M059J (cell line): ENCODE results near the gene HS3ST3A1. TPM values are rescaled to one million over a fixed set of nuclear protein-coding genes. Genes with fewer than 3 reads are reported as not detected.
A peak's percentile ranks its signal among the peaks of the same experiment; 100 is the strongest.
"Not testable (repeated sequence)": the region's sequence is repeated elsewhere in the genome, so short reads cannot be mapped to it uniquely, and the experiment has no call there.

Experiments used
- DNase-seq: peaks from one replicate; pipeline ENCODE4 v3.0.0-alpha.2; 2012; ENCODE audit warnings: low read depth
- total RNA-seq: library from RNA; depleted of rRNA; stranded (reverse); fragments of >200 nt; shearing (Covaris generic); gene quantifications from 2 replicates; pipeline ENCODE4 v1.2.3, GENCODE V29; 2014

The HS3ST3A1 gene
- total RNA-seq, 1 experiment from 2014 or later = 1.8 TPM

DNA sequence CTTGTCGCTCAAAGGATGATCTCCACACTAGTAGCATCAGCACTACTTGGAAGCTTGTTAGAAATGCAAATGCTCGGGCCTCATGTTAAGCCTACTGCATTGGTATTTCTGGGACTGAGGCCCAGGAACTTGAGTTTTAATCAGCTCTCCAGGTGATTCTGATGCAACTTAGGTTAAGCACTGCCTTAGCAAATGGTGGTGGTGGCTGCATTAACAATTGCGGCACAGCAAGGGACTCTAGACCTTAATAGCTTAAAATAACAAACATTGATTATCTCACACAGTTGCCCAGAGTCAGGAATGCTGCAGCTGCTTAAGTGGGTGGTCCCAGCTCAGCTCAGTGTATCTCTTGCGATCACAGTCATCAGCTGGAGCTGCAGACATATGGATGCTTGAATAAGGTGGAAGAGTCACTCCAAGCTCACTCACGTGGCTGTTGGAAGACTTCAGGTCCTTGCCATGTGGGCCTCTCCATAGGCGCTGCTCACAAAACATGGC lies 25.8 kb downstream of the HS3ST3A1 start:
- DNase-seq = no peak

DNA sequence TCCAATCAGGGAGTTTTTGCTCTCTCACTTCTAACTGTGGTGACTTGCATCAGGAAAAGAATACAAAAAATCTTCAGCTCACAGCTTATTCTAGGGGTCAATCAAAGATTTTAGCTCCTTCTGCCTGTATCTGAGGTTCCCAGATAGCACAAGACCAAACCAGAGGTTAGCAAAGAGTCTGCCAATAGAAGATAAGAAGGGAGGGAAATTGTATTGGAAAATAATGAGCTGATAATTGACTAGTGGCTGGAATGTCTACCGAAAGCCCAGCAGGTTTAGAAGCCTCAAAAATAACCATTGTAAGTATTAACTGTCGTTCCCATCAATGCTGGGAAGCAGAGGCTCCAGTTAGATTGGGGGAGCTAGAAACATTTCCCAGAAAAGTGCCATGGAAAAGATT lies 26.3 kb downstream of the HS3ST3A1 start:
- DNase-seq = no peak

DNA sequence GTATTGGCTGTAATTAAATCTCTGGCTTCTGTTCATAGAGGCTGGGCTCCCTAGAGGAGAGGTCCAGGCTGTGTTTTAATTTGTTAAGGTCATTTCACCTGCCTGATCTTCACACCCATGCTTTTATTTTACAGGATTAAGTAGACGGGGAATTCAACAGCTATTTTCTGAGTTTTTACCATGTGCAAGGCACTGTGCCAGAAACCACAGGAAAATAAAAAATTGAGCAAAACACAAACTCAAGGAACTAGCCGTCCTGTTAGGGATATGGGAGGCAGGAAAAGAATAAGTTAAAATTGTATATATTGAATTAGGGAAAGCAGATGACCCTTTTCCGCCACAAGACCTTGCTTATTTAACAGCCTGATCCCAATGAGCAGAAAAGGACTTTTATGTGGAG lies 29.1 kb downstream of the HS3ST3A1 start:
- no peak for DNase-seq

DNA sequence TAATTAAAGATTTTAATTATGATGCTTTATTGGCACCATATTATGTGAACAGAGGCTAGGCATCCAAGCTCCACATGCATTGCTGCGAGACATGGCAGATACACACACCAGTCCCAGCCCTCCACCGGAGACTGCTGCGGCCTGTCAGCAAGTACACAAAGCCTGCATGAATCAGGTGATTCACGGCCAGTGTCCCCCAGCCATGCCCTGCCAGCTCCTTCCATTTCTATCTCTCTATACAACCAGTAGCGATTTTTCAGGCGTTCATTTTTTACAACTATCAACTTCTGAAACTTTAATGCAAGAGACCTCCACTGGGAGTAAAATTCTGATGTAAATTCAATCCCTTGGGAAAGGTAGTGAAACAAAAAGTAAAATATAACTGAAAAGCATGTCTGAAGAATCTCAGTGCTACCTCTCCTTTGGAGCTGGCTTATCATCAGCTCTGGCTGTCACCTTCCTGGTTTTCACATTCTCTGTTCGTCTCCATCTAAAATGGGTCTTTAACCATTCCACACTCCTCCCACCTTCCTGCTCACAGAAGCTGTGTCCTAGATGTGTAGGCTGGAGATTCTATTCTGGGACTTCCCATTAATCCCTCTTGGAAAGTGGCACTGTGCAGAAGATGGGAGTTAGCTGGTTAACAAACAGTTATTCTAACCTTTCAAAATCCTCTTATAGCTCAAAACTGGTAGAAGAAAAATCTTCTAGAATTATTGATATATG lies 32.2 kb downstream of the HS3ST3A1 start:
- peak; percentile 61 for DNase-seq

DNA sequence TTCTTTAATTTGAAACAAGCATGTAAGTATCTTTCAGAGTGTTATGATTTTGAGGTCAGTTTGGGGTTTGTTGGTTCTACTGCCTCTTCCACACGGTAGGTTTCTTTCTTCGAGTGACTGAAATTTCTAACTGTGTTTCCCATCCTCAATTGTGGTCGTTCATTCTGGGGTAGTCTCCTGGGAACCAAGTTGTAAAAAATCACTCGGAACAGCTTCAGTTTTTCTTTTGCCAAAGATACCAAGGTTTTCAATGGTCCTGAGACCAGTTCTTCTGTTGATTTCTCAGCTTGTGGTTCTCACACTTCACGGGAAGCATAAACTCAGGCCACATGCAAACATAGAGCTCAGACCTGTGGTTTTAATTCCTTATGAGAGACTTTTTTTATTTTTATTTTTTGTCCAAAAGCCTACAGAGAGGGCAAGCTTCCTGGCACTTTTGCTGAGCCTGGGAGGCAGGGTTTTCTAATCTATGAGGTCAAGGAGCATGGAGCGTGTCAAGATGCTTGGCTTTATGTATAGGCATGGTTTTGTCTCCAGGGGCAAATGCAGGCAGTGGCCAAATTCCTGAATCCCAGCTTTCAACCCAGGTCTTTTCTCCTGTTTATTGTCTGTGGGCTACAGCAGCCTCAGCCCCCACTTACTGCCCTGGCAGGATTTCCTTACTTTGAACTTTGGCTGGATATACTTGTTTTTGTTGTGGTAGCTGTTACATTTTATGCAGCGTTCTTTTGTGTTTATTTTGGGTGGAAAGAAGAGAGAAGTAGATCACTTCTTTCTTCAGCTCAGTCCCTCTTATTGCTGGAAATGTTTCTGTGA lies 32.9 kb downstream of the HS3ST3A1 start:
- DNase-seq = no peak

DNA sequence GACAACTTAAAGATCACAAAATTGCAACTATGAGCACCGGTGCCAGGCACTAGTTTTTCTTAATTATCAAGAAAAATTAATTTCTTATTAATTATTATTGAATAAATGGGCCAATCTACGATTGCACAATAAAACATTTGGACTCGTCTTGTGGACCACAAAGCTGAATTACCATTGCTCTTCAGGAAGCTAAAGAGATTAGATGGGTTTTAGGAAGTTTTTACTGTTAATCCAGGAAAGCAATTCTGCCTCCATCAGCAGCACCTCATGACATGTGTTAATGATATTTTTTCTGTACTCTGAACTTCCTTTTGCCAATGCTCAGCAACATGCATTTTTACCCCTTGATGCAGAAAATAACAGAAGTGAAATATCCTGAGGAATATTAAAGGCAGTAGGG lies 37.9 kb downstream of the HS3ST3A1 start:
- DNase-seq = no peak

DNA sequence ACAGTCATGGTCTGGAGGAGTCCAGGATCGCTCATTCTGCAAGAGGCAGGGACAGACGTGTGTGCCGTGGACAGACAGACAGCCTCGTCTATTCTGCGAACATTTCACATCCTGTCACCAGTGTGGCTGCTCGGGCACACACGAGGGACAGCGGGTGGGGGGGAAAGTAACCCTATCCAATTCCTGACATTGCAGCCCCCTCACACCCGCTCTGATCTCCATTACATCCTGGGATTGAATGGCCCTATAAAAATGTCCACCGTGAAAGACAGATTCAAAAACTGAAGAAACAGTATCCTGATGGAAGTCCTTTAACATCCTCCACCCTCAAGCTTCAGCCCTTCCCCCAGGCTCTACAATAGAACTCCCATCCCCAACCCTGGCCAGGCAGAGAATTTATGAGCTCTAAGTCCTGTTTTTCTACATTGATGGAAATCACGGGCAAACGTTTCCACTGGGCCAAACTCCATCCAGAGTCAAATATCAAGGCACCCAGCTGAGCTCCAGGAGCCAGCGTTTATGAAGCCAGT lies 39.4 kb downstream of the HS3ST3A1 start:
- peak; percentile 54 for DNase-seq

DNA sequence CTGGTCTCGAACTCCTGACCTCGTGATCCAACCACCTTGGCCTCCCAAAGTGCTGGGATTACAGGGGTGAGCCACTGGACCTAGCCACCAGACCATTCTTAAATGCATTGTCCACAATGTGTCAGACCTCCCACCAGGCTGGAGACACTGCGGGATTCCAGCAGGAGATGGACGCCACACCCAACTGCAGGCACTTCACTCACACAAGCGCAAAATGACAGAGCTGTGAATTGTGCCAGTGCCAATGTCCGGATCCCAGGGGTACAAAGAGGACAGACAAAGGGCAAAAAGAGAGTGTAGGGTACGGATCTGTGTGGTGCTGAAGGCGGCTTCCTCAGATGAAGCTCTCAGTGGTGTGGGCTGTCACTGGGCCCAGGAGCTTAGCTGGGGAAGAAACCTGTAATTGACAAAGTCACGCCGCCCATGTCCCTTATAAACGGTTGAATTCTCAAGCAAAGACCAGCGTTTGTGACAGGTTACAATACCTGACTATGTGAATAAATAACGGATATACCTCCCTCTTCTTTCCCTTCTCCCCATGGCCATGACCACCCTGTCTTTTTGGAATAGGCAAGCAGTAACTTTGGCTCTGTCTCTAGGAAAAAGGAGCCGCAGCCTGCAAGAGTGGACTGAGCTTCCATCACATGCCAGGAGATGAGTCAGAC lies 40.0 kb downstream of the HS3ST3A1 start:
- DNase-seq = peak; percentile 94

DNA sequence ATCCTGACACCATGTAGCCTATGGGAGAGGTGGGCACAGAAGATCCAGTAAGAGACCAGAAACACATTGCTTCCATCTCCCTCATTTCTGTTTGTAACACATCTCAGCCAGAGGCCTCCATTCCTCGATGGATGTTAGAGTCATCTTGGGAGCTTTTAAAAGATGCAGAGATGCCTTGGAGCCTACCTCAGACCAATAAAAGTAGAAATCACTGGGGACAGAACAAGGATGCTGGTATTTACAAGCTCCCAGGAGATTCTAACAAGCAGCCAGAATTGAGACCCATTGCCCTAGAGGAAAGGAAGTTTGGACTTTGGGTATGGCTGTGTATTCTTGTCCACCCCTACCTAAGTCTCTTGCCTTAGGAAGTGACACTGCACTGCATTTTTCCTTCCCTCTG lies 40.8 kb downstream of the HS3ST3A1 start:
- DNase-seq = no peak

DNA sequence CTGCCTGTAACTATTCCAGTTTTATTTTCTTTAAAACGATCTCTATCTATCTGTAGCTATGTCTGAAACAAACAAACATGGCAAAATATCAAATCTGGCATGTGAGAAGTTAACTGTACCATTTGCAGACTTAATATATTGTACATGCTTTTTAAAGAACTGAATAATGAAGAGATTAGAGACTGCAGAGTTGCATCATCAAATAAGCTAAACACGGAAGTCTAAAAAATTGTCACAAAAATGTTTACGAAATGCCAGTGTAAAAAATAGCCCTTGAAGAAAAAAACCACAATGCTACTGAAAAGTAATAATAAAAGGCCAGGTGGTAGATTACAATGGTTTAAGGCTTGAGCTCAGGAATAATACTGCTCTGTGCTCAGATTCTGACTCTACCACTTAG lies 43.1 kb downstream of the HS3ST3A1 start:
- no peak for DNase-seq

DNA sequence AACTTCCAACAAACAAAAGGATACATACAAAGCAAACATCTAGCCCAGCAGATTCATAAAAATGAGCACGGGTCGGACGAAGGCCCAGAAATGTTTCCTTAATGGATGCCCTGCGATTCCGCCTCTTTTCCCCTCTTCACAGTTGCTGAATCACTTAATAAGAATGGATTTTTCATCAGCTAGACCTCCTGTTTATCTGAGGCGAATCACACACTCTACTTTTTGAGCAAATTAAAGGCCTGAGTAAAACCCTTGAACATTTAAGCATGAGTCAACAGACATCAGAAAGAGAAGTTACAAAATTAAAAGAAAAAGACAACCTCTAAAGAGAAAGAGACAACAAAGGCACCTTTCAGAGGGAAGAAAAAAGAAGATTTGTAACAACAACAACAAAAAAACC lies 44.7 kb downstream of the HS3ST3A1 start:
- DNase-seq = peak; percentile 77

DNA sequence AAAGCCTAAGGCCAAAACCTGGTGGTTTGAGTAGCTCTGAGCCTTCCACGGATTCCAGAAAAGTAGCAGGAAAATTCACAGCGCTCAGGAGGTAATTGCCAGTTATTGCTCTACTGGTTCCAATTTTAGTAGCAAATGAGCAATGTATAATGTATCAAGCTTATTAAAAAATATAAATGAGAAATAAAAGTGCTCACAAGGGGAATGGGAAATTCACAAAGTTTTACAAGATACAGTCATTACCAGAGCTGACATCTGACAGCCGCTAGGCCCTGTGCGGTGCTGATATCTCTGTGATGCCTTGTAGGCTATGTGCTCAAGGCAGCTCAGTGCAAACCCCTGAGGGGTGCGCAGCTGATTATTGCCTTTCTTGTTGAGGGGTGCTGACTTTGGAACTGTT lies 47.5 kb downstream of the HS3ST3A1 start:
- no peak for DNase-seq

DNA sequence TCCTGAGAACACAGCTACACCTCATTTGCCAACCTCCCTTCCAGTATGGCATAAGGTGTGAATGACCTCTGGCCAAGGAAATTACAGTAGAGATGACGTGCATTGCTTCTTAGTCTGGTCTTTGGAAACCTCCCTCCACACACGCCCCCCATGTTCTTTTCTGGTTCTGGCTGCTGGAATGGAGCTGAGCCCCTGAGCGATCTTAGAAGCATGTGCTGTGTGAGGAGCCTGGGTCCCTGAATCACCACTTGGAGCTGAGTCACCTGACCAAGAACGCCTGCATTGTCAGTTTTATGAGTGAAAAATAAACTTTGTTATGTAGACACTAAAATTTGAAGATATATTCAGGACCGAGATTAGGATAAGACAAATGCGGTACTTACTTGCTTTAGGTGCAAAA lies 51.4 kb downstream of the HS3ST3A1 start:
- DNase-seq = peak; percentile 33

DNA sequence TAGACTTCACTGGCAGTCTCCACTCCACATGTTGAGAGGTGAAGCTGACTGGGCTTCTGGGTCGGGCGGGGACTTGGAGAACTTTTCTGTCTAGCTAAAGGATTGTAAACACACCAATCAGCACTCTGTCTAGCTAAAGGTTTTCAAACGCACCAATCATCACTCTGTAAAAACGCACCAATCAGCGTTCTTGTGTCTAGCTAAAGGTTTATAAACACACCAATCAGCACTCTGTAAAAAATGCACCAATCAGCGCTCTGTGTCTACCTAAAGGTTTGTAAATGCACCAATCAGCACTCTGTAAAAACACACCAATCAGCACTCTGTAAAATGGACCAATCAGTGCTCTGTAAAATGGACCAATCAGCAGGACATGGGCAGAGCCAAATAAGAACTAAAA lies 53.2 kb downstream of the HS3ST3A1 start:
- DNase-seq = not testable (repeated sequence)

DNA sequence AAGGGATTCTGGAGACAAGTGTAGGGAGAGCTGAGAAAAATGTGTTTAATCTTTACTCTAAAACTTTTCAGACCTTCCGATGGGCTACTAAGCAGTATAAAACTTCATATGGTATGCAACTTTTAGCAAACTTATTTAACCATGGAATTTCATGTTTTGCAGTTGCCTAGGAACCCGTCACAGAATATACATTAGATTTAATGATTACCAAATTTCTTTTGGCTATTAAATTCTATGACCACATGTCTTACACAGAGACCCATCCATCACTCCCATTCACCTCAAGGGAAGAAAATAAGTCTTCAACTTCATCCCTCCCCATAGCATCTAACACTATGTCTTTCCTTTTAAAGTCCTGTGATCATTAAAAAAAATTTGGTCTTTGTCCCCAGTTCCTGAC lies 54.9 kb downstream of the HS3ST3A1 start:
- DNase-seq = no peak

DNA sequence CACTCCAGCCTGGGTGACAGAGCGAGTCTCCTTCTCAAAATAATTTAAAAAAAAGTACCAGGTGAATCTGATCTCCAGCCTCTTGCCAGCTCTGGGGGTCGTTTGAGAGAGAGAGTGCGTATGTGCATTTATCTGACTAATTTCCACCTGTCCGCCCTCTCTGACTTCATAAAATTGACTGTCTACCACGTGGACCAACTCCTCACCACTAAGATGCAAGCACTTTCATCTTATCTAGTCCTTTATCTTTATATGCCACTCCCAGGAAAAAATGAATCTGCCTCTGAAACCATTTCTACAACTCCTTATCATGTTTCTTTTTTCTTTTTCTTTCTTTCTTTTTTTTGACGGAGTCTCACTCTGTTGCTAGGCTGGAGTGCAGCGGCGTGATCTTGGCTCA lies 55.8 kb downstream of the HS3ST3A1 start:
- DNase-seq = no peak

DNA sequence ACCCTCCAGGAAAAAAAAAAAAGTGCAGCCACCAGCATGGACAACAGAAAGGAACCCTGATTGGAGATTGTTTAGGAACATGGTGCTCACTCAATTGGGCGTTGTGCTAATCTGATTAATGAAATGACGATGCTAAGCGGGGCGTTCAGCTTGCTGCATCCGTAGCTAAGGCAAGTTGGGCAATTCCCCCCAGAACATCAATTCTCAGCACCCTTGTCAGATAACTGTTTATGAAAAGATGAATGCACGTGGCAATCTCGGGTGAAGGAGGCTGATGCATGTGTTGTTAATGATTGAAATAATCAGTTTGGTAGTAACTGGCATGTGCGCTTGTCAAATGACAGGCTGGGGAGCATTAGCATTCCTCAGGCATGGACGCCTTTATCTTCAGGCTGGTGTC lies 57.0 kb downstream of the HS3ST3A1 start:
- DNase-seq = no peak

DNA sequence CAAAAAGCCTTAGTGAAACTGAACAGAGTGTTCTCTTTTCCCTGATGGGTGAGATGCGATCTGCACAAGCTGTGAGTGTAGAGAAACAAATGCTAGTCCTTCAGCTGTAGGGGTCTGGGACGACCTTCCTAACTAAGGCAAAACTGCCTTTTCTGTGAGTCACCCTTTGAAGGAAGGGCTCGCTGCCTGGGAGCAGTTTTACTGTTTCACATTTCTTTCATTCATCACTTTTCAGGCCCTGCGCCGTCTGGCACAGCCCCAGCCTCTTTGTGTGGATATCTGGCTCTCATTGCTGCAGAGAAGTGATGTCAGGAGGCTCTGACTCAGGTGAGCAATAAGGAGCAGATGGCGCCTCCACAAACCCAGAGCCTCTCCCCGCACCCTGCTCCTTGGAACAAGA lies 57.4 kb downstream of the HS3ST3A1 start:
- peak; percentile 95 for DNase-seq

DNA sequence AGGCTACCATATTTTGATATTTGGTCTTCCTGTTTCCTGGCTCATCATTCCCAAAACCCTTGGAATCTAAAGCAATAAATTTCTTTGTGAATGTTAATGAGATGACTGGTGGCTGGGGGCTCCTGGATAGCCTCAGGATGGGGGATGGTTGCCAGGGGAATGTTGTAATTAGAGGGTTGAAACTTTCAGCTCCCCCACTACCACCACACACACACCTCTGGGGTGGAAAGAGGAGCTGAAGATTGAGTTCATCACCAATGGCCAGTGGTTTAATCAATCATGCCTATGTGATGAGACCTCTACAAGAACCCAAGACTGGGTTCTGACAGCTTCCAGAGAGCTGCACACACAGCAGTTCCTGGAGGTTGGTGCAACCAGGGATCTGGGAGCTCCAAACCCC lies 59.1 kb downstream of the HS3ST3A1 start:
- DNase-seq = peak; percentile 40

DNA sequence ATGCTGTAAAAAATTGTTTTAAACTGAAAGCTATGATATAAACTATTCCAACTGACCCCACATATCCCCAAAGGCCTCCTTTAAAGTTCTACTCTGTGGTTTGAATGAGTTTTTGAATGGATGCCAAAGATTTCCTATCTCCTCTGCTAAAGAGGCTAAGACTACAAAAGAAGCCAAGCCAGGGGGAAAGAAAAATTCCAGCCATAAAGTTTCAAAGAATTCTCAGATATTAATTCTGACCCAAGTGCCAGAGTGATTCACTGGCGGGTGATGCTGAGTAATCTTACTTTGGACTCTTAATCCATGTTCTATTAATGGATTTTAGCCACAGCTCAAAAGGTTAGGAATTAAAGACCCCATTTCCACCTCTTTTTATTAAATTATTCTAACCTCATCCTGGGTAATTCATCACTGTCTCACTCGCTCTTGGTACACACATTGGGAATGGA lies 60.7 kb downstream of the HS3ST3A1 start:
- DNase-seq = peak; percentile 98

DNA sequence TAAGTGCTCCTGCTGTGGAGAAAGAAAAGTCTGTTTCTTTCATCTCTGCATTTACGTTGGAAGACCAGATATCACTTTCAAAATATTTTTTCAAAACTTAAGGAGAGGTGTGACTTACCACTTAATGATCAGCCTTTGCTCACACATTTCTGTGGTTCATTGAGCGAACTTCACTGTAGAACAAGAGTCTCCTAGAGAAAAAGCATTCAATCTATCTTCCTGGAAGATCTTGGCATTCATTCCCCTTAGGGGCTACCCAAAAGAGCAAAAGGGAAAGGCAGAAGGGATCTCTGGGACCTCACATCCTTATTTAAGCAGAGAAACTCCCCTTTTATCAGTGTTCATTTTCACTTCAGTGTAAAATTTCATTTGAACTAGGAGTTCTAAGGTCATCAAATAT lies 61.2 kb downstream of the HS3ST3A1 start:
- peak; percentile 57 for DNase-seq

DNA sequence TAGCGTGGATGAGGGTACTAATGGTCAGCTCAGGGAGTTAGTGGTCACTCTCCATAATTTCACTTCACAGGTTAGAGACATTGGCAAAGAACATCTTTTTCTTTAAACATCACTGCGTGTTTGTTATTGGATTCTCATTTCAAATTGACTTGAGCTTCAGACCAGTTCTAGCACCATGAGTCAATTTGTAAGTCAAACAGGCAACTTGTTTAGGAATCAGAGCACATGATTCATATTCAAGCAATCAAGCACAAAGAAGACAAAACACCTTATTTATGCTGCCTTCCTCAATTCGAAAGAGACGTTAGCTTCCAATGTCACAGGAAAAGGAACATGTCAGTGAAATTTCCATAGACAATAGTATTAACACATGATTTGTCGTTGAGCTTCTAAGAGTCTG lies 62.3 kb downstream of the HS3ST3A1 start:
- no peak for DNase-seq
